GM12891 (cell line): ENCODE measurements around the gene C4orf51.

Experiments
- POLR2A ChIP-seq: IDR thresholded peaks from 2 replicates; pipeline ENCODE4 v1.6.1; 2011; ENCODE audit warnings: low read depth, low read length, control low read depth
- POLR2AphosphoS5 ChIP-seq: IDR thresholded peaks from 2 replicates; pipeline ENCODE4 v1.6.1; 2011; ENCODE audit warnings: low read depth, low read length, control low read depth
- SPI1 ChIP-seq: IDR thresholded peaks from 2 replicates; pipeline ENCODE4 v1.6.1; 2011; ENCODE audit warnings: low read depth, low read length, control low read depth
- TAF1 ChIP-seq: IDR thresholded peaks from 2 replicates; pipeline ENCODE4 v1.6.1; 2011; ENCODE audit warnings: low read depth, low read length, control low read depth

GRCh38 chr4:145665773-145666172 is 14.2 kb upstream of the C4orf51 start:
- no peak for TF ChIP-seq POLR2AphosphoS5
- no peak for TF ChIP-seq POLR2A
- no peak for TF ChIP-seq TAF1
- TF ChIP-seq SPI1: no peak
